HCT116 (cell line): ENCODE results near the gene SERTAD4. TPM values are rescaled to one million over a fixed set of nuclear protein-coding genes. Genes with fewer than 3 reads are reported as not detected.

Experiments
- ATAC-seq: fragments of 200-7000 bp; cut with Tn5 transposase; 2 replicates; pipeline ENCODE4 v1.9.1; 2020; ENCODE audit warnings: mild to moderate bottlenecking, moderate library complexity
- BruUV-seq: library from RNA; stranded (reverse); fragments of 400-500 nt; replicated peaks from 2 replicates; lab custom pipeline; 2021; lab: Mats Ljungman, UMichigan
- CTCF ChIA-PET: fragments of 300-600 bp; sonication (Branson Sonifier 250); formaldehyde crosslinking; loops from one replicate; lab custom pipeline; 2021; ENCODE audit warnings: antibody characterized with exemption; lab: Charles Lee
- POLR2A ChIA-PET: fragments of 300-600, 350-600 bp; sonication (Branson Sonifier 250); formaldehyde crosslinking; loops from one replicate; lab custom pipeline; 2021; ENCODE audit warnings: antibody characterized with exemption; lab: Charles Lee
- RAD21 ChIA-PET, 2 experiments: fragments of 300-600 bp; sonication (Branson Sonifier 250); formaldehyde crosslinking; loops; one replicate each; lab custom pipeline; 2023; ENCODE audit warnings: low total read pairs in 2 of 2; ENCODE audit not compliant: uncharacterized antibody in 2 of 2, unreplicated experiment in 2 of 2, low non-redundant PET in 1 of 2; lab: Charles Lee
- DNase-seq: peaks from one replicate; pipeline ENCODE4 v3.0.0-alpha.2; 2010; ENCODE audit warnings: low read depth, low spot score
- H2AFZ ChIP-seq: fragments of 200-600 bp; shearing (Covaris generic), sonication (generic); 2 replicates; pipeline ENCODE4 v1.6.1; 2017; ENCODE audit warnings: low read depth, mixed run types, mixed read lengths, antibody characterized with exemption, low read length; ENCODE audit not compliant: poor library complexity, severe bottlenecking
- H3K27ac ChIP-seq: 2 replicates; pipeline ENCODE4 v1.5.1; 2012; ENCODE audit warnings: low read depth, low read length
- H3K27me3 ChIP-seq: fragments of 200-600 bp; sonication (generic); 2 replicates; pipeline ENCODE4 v1.6.1; 2016; ENCODE audit warnings: mixed run types, low read length, mixed read lengths; ENCODE audit not compliant: insufficient read depth
- H3K36me3 ChIP-seq, 2 experiments: fragments of 200-500 bp in 1 of 2; fragments of 200-600 bp in 1 of 2; sonication (Bioruptor generic) in 1 of 2; sonication (generic) in 1 of 2; 2 replicates each; pipeline versions ENCODE4 v1.5.1 to v1.6.1; 2014 to 2016; ENCODE audit warnings: low read length in 2 of 2, inconsistent platforms in 1 of 2, mixed read lengths in 1 of 2, mixed run types in 1 of 2; ENCODE audit not compliant: insufficient read depth in 2 of 2, control insufficient read depth in 1 of 2
- H3K4me1 ChIP-seq, 2 experiments: fragments of 200-600 bp in 1 of 2; sonication (generic) in 1 of 2; 2 replicates each; pipeline versions ENCODE4 v1.5.1 to v1.6.1; 2012 to 2017; ENCODE audit warnings: low read length in 2 of 2, inconsistent platforms in 1 of 2, mild to moderate bottlenecking in 1 of 2, mixed read lengths in 1 of 2, mixed run types in 1 of 2, moderate library complexity in 1 of 2; ENCODE audit not compliant: insufficient read depth in 2 of 2, control insufficient read depth in 1 of 2
- H3K4me2 ChIP-seq: fragments of 200-600 bp; sonication (generic); 2 replicates; pipeline ENCODE4 v1.6.1; 2017; ENCODE audit warnings: mixed run types, low read length, mixed read lengths
- H3K4me3 ChIP-seq, 2 experiments: fragments of 200-600 bp in 1 of 2; sonication (generic) in 1 of 2; replicated peaks in 1 of 2; 2 replicates each; pipeline ENCODE4 v1.5.1; 2011 to 2016; ENCODE audit warnings: low read length in 2 of 2, control low read depth in 1 of 2, low read depth in 1 of 2, mild to moderate bottlenecking in 1 of 2, mixed read lengths in 1 of 2, mixed run types in 1 of 2
- H3K79me2 ChIP-seq: fragments of 200-600 bp; sonication (generic); 2 replicates; pipeline ENCODE4 v1.6.1; 2017; ENCODE audit warnings: mild to moderate bottlenecking, mixed run types, low read length, moderate library complexity, mixed read lengths; ENCODE audit not compliant: insufficient read depth
- H3K9ac ChIP-seq: fragments of 200-600 bp; sonication (generic); 2 replicates; pipeline ENCODE4 v1.6.1; 2016; ENCODE audit warnings: low read length, mixed read lengths
- H3K9me2 ChIP-seq: fragments of 200-600 bp; sonication (generic), shearing (Covaris generic); 2 replicates; pipeline ENCODE4 v1.6.1; 2017; ENCODE audit warnings: mixed run types, mild to moderate bottlenecking, moderate library complexity; ENCODE audit not compliant: insufficient read depth
- H3K9me3 ChIP-seq, 2 experiments: fragments of 200-500 bp in 1 of 2; fragments of 200-600 bp in 1 of 2; sonication (Bioruptor generic) in 1 of 2; sonication (generic) in 1 of 2; 2 replicates each; pipeline ENCODE4 v1.6.1; 2014 to 2017; ENCODE audit warnings: low read length in 2 of 2, mixed read lengths in 2 of 2, inconsistent platforms in 1 of 2, low read depth in 1 of 2, mild to moderate bottlenecking in 1 of 2, mixed run types in 1 of 2, moderate library complexity in 1 of 2; ENCODE audit not compliant: control insufficient read depth in 1 of 2, insufficient read depth in 1 of 2
- H4K20me1 ChIP-seq: fragments of 200-600 bp; sonication (generic), shearing (Covaris generic); 2 replicates; pipeline ENCODE4 v1.6.1; 2017; ENCODE audit warnings: mixed run types, mild to moderate bottlenecking, moderate library complexity; ENCODE audit not compliant: insufficient read depth
- ELF1 ChIP-seq: IDR thresholded peaks from 2 replicates; pipeline ENCODE4 v1.6.1; 2012; ENCODE audit warnings: low read depth, borderline replicate concordance
- EZH2 ChIP-seq: fragments of 200-600 bp; sonication (generic); IDR thresholded peaks from 2 replicates; pipeline ENCODE4 v1.6.1; 2017; ENCODE audit warnings: antibody characterized with exemption, mixed run types
- JUND ChIP-seq: IDR thresholded peaks from 2 replicates; pipeline ENCODE4 v1.6.1; 2012
- POLR2AphosphoS5 ChIP-seq: IDR thresholded peaks from 2 replicates; pipeline ENCODE4 v1.6.1; 2011; ENCODE audit warnings: mild to moderate bottlenecking, low read depth, low read length, moderate library complexity
- RAD21 ChIP-seq: IDR thresholded peaks from 2 replicates; pipeline ENCODE4 v1.6.1; 2012; ENCODE audit warnings: low read depth, mild to moderate bottlenecking
- SP1 ChIP-seq: IDR thresholded peaks from 2 replicates; pipeline ENCODE4 v1.6.1; 2012; ENCODE audit warnings: low read depth
- SRF ChIP-seq: IDR thresholded peaks from 2 replicates; pipeline ENCODE4 v1.6.1; 2012; ENCODE audit warnings: low read depth
- YY1 ChIP-seq: IDR thresholded peaks from 2 replicates; pipeline ENCODE4 v1.6.1; 2011; ENCODE audit warnings: low read length, low read depth, moderate library complexity, mild to moderate bottlenecking; ENCODE audit not compliant: insufficient replicate concordance; ENCODE audit errors: extremely low read depth
- ZFX ChIP-seq: fragments of 450-650 bp; IDR thresholded peaks from 2 replicates; pipeline ENCODE4 v1.6.1; 2017
- intact Hi-C: fragments of 100-400 bp; cut with micrococcal nuclease; formaldehyde crosslinking; loops from 2 replicates; pipeline ENCODE4 v1.10.0; 2022
- total RNA-seq: library from RNA; stranded (reverse); gene quantifications from one replicate; pipeline ENCODE4 v1.2.1, GENCODE V29; 2021; ENCODE audit not compliant: unreplicated experiment
- TF ChIP-seq, protein P1 (sequence below): IDR thresholded peaks from 2 replicates; pipeline ENCODE4 v1.6.1; 2012
- TF ChIP-seq, protein P2 (sequence below): IDR thresholded peaks from 2 replicates; pipeline ENCODE4 v1.6.1; 2012; ENCODE audit warnings: low read depth
- TF ChIP-seq, protein P3 (sequence below): IDR thresholded peaks from 2 replicates; pipeline ENCODE4 v1.6.1; 2011; ENCODE audit warnings: mild to moderate bottlenecking, low read length, moderate library complexity; ENCODE audit not compliant: insufficient replicate concordance; ENCODE audit errors: extremely low read depth

The SERTAD4 gene
- total RNA-seq, 1 experiment from 2014 or later, result 0.07 TPM

DNA sequence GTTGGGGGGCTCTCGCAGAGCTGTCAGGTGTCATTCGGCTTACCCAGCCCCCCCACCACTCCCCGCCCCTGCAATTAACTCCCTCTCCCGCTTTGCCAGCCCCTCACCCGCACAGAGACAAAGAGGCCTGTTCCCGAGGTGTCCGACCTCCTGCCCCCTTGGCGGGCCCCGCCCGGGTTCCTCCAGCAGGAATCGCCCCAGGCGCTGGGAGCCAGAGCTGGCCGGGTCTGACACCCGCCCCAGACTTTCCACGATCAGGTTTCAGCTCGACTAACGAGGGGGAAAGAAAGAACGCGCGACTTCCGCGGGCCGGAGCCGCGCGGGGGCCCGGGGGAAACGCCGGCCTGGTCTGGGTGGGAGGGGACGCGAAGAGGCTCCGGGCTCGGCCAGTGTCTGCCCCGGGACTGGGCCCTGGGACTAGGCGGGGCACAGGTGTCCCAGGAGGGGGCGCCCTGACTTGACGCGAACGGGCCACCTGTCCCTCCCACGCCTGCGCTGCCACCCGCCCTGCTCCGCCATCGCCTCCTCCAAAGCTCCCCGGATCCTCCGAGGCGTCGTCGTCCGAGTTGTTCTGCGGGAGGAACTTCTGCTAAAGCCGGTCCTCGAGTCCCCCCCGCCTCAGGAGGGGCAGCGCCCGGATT lies 59.8 kb downstream of the SERTAD4 start (continued):
- no peak for TF ChIP-seq ELF1
- no peak for TF ChIP-seq JUND
- peak; percentile 6 for TF ChIP-seq YY1
- no peak for TF ChIP-seq EZH2

DNA sequence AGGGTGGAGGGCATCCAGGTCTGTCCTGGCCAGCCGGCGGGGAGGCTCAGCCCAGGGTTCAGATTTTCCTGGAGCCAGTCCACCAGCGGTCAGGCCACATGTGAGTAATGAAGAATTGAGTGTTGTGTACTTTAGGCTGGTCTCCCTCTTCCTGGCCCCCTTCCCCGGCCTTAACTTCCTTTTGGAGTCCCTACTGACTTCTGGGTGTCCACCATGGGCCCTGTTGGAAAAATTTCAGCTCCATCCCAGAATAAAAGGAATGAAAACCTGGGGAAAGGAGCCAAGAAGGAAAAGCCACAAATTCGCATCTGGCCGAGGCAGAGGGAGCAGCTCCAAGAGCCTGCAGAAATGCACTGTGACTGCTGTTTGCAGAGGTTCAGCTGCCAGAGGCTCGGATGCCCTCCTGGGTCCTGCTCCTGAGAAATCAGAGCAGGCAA lies 60.6 kb downstream of the SERTAD4 start:
- DNase-seq (no peak), ATAC-seq (no peak)
- H3K9me3 ChIP-seq, result no peaks in the 10 kb centered on the region
- no peak overlapping the region for H3K27ac ChIP-seq
- no peak overlapping the region for H3K9ac ChIP-seq
- RAD21 ChIA-PET, result no interaction called here
- intact Hi-C loops, result no loop called here
- peaks cover 0 to 13% of the 10 kb centered on the region in 2 experiments; a peak in 1 of 4 replicates for H3K4me1 ChIP-seq
- POLR2A ChIA-PET, result interaction anchor here (1.3 kb wide), 1 partner anchor 54 kb away, joined by 3 read pairs; no protein-coding TSS in a partner anchor
- no peak overlapping the region for H2AFZ ChIP-seq
- TF ChIP-seq SP1, result no peak
- no peak for TF ChIP-seq POLR2AphosphoS5
- TF ChIP-seq ELF1, result no peak
- TF ChIP-seq, protein P1, sequence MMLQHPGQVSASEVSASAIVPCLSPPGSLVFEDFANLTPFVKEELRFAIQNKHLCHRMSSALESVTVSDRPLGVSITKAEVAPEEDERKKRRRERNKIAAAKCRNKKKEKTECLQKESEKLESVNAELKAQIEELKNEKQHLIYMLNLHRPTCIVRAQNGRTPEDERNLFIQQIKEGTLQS, result no peak
- TF ChIP-seq SRF, result no peak
- TF ChIP-seq RAD21, result no peak
- no peak for TF ChIP-seq ZFX
- TF ChIP-seq, protein P2, sequence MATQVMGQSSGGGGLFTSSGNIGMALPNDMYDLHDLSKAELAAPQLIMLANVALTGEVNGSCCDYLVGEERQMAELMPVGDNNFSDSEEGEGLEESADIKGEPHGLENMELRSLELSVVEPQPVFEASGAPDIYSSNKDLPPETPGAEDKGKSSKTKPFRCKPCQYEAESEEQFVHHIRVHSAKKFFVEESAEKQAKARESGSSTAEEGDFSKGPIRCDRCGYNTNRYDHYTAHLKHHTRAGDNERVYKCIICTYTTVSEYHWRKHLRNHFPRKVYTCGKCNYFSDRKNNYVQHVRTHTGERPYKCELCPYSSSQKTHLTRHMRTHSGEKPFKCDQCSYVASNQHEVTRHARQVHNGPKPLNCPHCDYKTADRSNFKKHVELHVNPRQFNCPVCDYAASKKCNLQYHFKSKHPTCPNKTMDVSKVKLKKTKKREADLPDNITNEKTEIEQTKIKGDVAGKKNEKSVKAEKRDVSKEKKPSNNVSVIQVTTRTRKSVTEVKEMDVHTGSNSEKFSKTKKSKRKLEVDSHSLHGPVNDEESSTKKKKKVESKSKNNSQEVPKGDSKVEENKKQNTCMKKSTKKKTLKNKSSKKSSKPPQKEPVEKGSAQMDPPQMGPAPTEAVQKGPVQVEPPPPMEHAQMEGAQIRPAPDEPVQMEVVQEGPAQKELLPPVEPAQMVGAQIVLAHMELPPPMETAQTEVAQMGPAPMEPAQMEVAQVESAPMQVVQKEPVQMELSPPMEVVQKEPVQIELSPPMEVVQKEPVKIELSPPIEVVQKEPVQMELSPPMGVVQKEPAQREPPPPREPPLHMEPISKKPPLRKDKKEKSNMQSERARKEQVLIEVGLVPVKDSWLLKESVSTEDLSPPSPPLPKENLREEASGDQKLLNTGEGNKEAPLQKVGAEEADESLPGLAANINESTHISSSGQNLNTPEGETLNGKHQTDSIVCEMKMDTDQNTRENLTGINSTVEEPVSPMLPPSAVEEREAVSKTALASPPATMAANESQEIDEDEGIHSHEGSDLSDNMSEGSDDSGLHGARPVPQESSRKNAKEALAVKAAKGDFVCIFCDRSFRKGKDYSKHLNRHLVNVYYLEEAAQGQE, result no peak
- no peak for TF ChIP-seq YY1
- TF ChIP-seq, protein P3, sequence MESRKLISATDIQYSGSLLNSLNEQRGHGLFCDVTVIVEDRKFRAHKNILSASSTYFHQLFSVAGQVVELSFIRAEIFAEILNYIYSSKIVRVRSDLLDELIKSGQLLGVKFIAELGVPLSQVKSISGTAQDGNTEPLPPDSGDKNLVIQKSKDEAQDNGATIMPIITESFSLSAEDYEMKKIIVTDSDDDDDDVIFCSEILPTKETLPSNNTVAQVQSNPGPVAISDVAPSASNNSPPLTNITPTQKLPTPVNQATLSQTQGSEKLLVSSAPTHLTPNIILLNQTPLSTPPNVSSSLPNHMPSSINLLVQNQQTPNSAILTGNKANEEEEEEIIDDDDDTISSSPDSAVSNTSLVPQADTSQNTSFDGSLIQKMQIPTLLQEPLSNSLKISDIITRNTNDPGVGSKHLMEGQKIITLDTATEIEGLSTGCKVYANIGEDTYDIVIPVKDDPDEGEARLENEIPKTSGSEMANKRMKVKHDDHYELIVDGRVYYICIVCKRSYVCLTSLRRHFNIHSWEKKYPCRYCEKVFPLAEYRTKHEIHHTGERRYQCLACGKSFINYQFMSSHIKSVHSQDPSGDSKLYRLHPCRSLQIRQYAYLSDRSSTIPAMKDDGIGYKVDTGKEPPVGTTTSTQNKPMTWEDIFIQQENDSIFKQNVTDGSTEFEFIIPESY, result no peak
- H3K4me3 ChIP-seq, result peak overlapping the region in 1 of 2 experiments; percentile 50; a peak in 2 of 4 replicates
- peak overlapping the region; percentile 71 for H3K4me2 ChIP-seq
- BruUV-seq, result no TSS peak
- no peaks in the 10 kb centered on the region for H3K9me2 ChIP-seq
- no peaks in the 10 kb centered on the region for H3K36me3 ChIP-seq
- no peaks in the 10 kb centered on the region for H4K20me1 ChIP-seq
- CTCF ChIA-PET, result interaction anchor here (1.3 kb wide), 1 partner anchor 9 kb away, joined by 5 read pairs; no protein-coding TSS in a partner anchor
- 0 out of 2 replicates have a peak, but pooled peaks cover 10% of the 10 kb centered on the region for H3K27me3 ChIP-seq
- H3K79me2 ChIP-seq, result no peaks in the 10 kb centered on the region
